Upper lobe of right lung (tissue), 1 donor: ENCODE measurements around the gene CLEC19A. TPM values are rescaled to one million over a fixed set of nuclear protein-coding genes. Genes with fewer than 3 reads are reported as not detected.

Experiments used
- ATAC-seq: fragments of 200-7000 bp; cut with Tn5 transposase; one replicate; pipeline ENCODE4 v1.9.1; 2020; ENCODE audit warnings: mild to moderate bottlenecking, moderate library complexity
- DNase-seq: peaks from one replicate; pipeline ENCODE4 v3.0.0-alpha.2; 2020
- H3K27ac ChIP-seq: fragments of 200-600 bp; one replicate; pipeline ENCODE4 v1.8.0; 2022
- H3K27me3 ChIP-seq: fragments of 200-600 bp; one replicate; pipeline ENCODE4 v1.8.0; 2022; ENCODE audit warnings: mild to moderate bottlenecking
- H3K36me3 ChIP-seq: fragments of 200-600 bp; one replicate; pipeline ENCODE4 v1.8.0; 2022
- H3K4me1 ChIP-seq: fragments of 200-600 bp; one replicate; pipeline ENCODE4 v1.8.0; 2022
- H3K4me3 ChIP-seq: fragments of 200-600 bp; one replicate; pipeline ENCODE4 v1.8.0; 2022; ENCODE audit warnings: mild to moderate bottlenecking
- H3K9me3 ChIP-seq: fragments of 200-600 bp; one replicate; pipeline ENCODE4 v1.8.0; 2022
- intact Hi-C: fragments of 100-400 bp; cut with DNase I; formaldehyde crosslinking; loops from one replicate; pipeline ENCODE4 v1.11.0; 2022
- total RNA-seq: library from RNA; stranded (reverse); fragmentation: NEBNext Ultra II Directional; extraction: Animal tissue kit (Norgen Biotek cat#: 25700); gene quantifications from one replicate; pipeline ENCODE4 v1.2.1, GENCODE V29; 2021
- TF ChIP-seq, protein P1 (sequence below): fragments of 200-600 bp; IDR thresholded peaks from one replicate; pipeline ENCODE4 v1.8.0; 2022; ENCODE audit warnings: antibody characterized with exemption
- donor health status: DM: no; HTN: yes; CAD: no; lungs with severe emphysema.

The CLEC19A gene
- total RNA-seq, 1 donor from 2014 or later: 0.17 TPM

DNA sequence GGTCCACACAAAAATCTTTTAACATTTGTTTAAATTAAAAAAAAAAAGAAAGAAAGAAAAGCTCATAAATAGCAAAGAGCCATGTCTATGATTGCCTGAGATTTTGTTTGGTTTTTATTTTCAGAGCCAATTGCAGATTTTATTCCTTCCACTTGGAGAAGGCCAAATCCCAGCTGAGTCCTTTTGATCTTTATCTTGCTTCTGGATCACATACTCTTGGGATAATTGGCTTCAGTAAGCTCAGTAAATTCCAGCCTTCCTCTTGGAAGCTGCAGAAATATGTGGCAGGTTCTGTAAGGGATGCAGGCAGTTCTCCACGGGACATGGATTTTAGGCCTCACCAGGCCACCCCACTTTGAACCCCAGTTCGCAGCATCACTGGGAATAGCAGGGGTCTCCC, 68.8 kb downstream of the CLEC19A start:
- intact Hi-C loops: no loop called here
- Histone ChIP-seq H3K9me3 (no peaks in the 10 kb centered on the region), H3K27me3 (no peaks in the 10 kb centered on the region), H3K27ac (no peak overlapping the region), H3K4me1 (no peaks in the 10 kb centered on the region), H3K36me3 (no peaks in the 10 kb centered on the region), H3K4me3 (no peak overlapping the region)
- DNase-seq (no peak), ATAC-seq (no peak)
- TF ChIP-seq, protein P1, sequence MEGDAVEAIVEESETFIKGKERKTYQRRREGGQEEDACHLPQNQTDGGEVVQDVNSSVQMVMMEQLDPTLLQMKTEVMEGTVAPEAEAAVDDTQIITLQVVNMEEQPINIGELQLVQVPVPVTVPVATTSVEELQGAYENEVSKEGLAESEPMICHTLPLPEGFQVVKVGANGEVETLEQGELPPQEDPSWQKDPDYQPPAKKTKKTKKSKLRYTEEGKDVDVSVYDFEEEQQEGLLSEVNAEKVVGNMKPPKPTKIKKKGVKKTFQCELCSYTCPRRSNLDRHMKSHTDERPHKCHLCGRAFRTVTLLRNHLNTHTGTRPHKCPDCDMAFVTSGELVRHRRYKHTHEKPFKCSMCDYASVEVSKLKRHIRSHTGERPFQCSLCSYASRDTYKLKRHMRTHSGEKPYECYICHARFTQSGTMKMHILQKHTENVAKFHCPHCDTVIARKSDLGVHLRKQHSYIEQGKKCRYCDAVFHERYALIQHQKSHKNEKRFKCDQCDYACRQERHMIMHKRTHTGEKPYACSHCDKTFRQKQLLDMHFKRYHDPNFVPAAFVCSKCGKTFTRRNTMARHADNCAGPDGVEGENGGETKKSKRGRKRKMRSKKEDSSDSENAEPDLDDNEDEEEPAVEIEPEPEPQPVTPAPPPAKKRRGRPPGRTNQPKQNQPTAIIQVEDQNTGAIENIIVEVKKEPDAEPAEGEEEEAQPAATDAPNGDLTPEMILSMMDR: no peak

DNA sequence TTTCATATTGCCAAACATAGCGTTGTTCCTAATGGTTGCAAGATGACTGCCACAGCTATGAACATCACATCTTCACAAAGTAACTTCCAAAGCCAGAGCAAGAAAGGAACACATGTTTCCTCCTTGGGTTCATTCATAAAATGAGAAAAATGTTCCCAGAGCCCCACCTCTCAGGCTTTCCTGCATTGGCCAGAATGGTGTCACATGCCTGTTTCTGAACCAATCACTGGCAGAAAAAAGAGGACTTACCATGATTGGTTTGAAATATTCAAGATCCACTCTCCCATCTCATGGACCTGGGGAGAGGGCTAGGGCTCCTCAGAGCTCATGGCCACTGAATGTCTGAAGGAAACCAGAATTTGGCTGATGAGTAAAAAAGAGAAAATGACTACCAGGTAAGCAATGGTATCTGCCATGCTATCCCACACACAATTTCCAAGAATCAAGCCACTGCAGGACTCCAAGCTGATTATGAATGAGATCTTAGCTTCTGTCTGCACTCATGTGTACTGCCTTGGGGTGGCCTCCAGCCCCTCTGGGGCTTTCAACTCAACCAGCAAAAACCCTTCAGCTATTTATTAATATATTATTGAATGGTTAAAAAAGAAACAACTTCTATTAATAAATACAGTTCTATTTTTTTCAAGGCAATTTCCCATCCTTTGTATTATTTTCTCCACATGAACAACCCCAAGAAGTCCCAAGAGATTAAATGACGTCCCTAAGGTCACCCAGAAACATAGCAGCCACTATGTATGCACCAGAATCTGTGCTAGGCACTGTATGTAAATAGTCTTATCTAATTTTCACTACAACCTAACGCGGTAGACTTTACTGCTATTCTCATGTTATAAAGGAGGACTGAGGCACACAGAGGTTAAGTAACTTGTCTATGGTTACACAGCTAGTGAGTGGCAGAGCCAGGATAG, 70.8 kb downstream of the CLEC19A start:
- Histone ChIP-seq H3K36me3 (no peaks in the 10 kb centered on the region), H3K27me3 (no peaks in the 10 kb centered on the region), H3K27ac (no peak overlapping the region), H3K9me3 (no peaks in the 10 kb centered on the region), H3K4me3 (no peak overlapping the region), H3K4me1 (no peaks in the 10 kb centered on the region)
- TF ChIP-seq, protein P1: no peak
- ATAC-seq (no peak), DNase-seq (no peak)
- intact Hi-C loops: no loop called here

DNA sequence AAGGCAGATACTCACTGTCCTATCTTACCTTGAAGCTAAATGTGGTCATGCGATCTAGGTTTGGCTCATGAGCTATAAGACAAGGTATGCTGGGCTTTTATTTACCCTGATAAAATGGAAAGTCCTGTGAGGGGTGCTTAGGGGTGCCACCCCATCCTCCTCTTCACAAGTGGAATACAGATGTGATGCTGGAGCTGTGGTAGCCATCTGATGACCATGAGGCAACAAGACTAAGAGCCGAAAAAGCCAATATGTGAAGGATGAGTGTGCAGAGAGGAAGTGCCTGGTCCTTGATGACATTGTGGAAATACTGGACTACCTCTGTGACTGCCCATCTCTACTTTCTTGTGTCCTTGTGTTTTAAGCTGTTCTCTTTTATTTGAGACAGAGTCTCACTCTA, 74.0 kb downstream of the CLEC19A start:
- Histone ChIP-seq H3K36me3 (no peaks in the 10 kb centered on the region), H3K27ac (no peak overlapping the region), H3K27me3 (no peaks in the 10 kb centered on the region), H3K4me1 (no peaks in the 10 kb centered on the region), H3K4me3 (no peak overlapping the region), H3K9me3 (no peaks in the 10 kb centered on the region)
- ATAC-seq: no peak
- no peak for DNase-seq
- TF ChIP-seq, protein P1: no peak
- intact Hi-C loops: no loop called here

Other genes starting within 250 kb of the CLEC19A start
- 15.4 TPM for gene COQ7, start 218.1 kb upstream of the CLEC19A start, total RNA-seq
- gene ITPRIPL2, start 171.8 kb upstream of the CLEC19A start, total RNA-seq: 68.9 TPM
- 13.7 TPM for gene SYT17, start 117.5 kb upstream of the CLEC19A start, total RNA-seq
- gene TMC5, start 132.2 kb downstream of the CLEC19A start, total RNA-seq: 68.7 TPM
- gene GDE1, start 236.4 kb downstream of the CLEC19A start, total RNA-seq: 75.3 TPM
- gene CCP110, start 238.2 kb downstream of the CLEC19A start, total RNA-seq: 16.6 TPM